Aorta (tissue), 5 donors: Measurements from ENCODE around the gene SRSF4. TPM values are rescaled to one million over a fixed set of nuclear protein-coding genes. Genes with fewer than 3 reads are reported as not detected.
A peak's percentile ranks its signal among the peaks of the same experiment; 100 is the strongest.
"Not testable (repeated sequence)": the region's sequence is repeated elsewhere in the genome, so short reads cannot be mapped to it uniquely, and the experiment has no call there.

Experiments used
- ATAC-seq: fragments of 200-7000 bp; cut with Tn5 transposase; one replicate; pipeline ENCODE4 v1.9.1; 2022; ENCODE audit warnings: moderate library complexity; ENCODE audit not compliant: low FRiP score
- DNase-seq, 2 donors: peaks; one replicate each; pipeline ENCODE4 v3.0.0-alpha.2; 2020
- H3K27ac ChIP-seq, 2 donors: one replicate each; pipeline ENCODE4 v1.5.1; 2013; ENCODE audit warnings: low read length in 2 of 2, mild to moderate bottlenecking in 2 of 2, moderate library complexity in 2 of 2, control low read depth in 1 of 2, inconsistent platforms in 1 of 2, low read depth in 1 of 2
- H3K27me3 ChIP-seq, 2 donors: one replicate each; pipeline ENCODE4 v1.6.1; 2013; ENCODE audit warnings: control low read depth in 1 of 2, low read length in 1 of 2, mild to moderate bottlenecking in 1 of 2, moderate library complexity in 1 of 2; ENCODE audit not compliant: insufficient read depth in 2 of 2, control insufficient read depth in 1 of 2
- H3K36me3 ChIP-seq, 2 donors: one replicate each; pipeline ENCODE4 v1.6.1; 2013; ENCODE audit warnings: control low read depth in 1 of 2, low read length in 1 of 2, mild to moderate bottlenecking in 1 of 2; ENCODE audit not compliant: insufficient read depth in 2 of 2, control insufficient read depth in 1 of 2
- H3K4me1 ChIP-seq, 2 donors: one replicate each; pipeline ENCODE4 v1.6.1; 2013; ENCODE audit warnings: low read length in 2 of 2, control low read depth in 1 of 2, mild to moderate bottlenecking in 1 of 2, moderate library complexity in 1 of 2; ENCODE audit not compliant: insufficient read depth in 2 of 2, control insufficient read depth in 1 of 2
- H3K4me3 ChIP-seq, 2 donors: one replicate each; pipeline ENCODE4 v1.5.1; 2013; ENCODE audit warnings: low read length in 2 of 2, control low read depth in 1 of 2, mild to moderate bottlenecking in 1 of 2
- H3K9me3 ChIP-seq: one replicate; pipeline ENCODE4 v1.6.1; 2013; ENCODE audit warnings: mild to moderate bottlenecking, low read length; ENCODE audit not compliant: control insufficient read depth
- WGBS, 2 donors: extraction: QIAGEN DNeasy Blood & Tissue Kit; methylation state at CpG; one replicate each; pipeline ENCODE4 v1.1.7; 2013; 5-methylcytosine and 5-hydroxymethylcytosine counted together
- intact Hi-C, 2 donors: fragments of 100-400 bp; cut with DNase I; formaldehyde crosslinking; loops; one replicate each; pipeline versions ENCODE4 v1.14.2 to v1.15.0; 2022
- polyA plus RNA-seq, 2 donors: library from polyadenylated mRNA; stranded (reverse); fragments of 200-250 nt; gene quantifications; one replicate each; pipeline ENCODE4 v1.2.3, GENCODE V29; 2013
- total RNA-seq, 2 donors: library from RNA; stranded (reverse); fragmentation: NEBNext Ultra II Directional; extraction: Animal tissue kit (Norgen Biotek cat#: 25700); gene quantifications; one replicate each; pipeline ENCODE4 v1.2.1, GENCODE V29; 2021
- donor health status: healthy with polysubstance abuse.
- donor health status: Bipolar disorder and iron deficiency.
- donor health status: DM: no; HTN: no; CAD: no.
- donor health status: DM: no; HTN: no; CAD: no.
- donor health status: DM: yes; HTN: yes; CAD: no.

The SRSF4 gene
- total and polyA plus RNA-seq, 4 donors, result 57.6 to 85.6 (median 80.5) TPM

DNA sequence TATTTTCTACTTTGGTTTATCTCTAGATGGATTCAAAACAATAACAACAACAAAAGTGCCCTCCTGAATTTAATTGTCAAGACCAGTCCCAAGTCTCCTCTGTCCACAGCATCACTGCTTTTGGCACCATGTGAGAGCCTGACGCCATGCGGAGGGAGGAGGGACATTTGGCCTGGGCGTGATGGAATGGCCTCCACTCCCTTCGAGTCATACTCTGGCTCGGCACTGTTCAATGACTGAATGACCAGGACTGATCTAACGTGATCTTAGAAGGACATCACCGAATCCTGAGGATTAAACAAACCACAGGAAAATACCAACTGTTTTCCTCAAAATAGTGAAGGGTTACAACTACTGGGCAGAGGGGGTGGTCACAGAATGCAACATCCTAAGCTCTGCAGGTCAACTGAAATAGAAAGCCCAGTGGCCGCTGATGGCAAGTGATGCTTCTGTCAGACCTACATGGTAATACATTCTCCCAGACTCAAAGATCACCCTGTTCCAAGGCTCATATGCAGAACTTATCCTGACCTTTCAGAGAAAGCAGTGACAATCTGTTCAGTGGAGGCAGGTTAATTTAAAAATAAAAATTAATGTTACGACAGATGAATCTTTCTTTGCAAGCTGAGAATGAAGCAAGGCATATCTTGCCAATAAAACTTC, 19.1 kb downstream of the SRSF4 start:
- Histone ChIP-seq H3K27me3 (no peaks in the 10 kb centered on the region), H3K4me3 (no peak overlapping the region), H3K4me1 (no peaks in the 10 kb centered on the region), H3K36me3 (peaks cover 6 to 8% of the 10 kb centered on the region in 2 donors), H3K9me3 (no peaks in the 10 kb centered on the region), H3K27ac (no peak overlapping the region)
- no peak for ATAC-seq
- WGBS, 2 donors, result 47 to 51% methylated on average over 9 of the region's 9 CpGs
- intact Hi-C loops, result no loop called here
- peak in 1 of 2 donors; percentile 80 for DNase-seq

DNA sequence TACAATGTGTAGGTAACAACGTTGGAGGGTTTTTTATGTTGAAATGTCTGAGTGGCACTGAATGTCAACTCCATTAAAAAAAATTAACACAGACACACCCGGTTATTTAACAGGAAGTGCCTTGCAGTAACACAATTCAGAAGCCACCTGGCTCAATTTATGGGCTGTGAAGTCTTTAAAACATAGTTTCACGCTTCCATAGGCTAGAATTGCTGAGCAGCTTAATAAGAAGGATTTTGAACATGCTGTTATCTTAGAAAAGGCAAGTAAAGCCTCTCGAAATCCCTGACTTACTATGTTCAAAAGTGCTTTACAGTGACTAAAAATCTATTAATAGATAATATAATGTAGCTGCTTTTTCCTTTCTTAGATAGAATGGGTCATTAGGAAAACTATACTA, 19.7 kb downstream of the SRSF4 start:
- intact Hi-C loops, result no loop called here
- H3K4me1 ChIP-seq, result no peaks in the 10 kb centered on the region
- no peak overlapping the region for H3K4me3 ChIP-seq
- WGBS, 2 donors, result 45 to 50% methylated on average over 4 of the region's 4 CpGs
- no peaks in the 10 kb centered on the region for H3K9me3 ChIP-seq
- no peak overlapping the region for H3K27ac ChIP-seq
- ATAC-seq (no peak), DNase-seq (no peak)
- peaks cover 6 to 8% of the 10 kb centered on the region in 2 donors for H3K36me3 ChIP-seq
- no peaks in the 10 kb centered on the region for H3K27me3 ChIP-seq

DNA sequence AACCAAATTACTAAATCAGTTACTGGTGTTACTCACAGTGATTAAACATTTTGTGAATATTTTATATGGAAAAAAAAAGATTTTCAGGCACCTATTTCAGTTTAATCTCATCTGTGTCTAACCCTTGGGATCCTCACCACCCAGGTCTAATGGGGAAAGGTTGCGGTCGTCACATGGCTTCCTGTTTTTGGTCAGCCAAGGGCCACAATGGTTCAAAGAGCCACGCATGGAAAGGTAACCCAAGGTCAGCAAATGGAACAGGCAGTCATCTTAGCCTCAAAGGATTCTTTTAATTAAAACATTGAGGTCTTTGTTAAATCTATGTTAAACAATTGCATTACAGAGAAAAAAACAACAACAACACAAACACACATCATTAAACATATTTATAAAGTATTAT, 21.9 kb downstream of the SRSF4 start:
- no peak for ATAC-seq
- 71 to 86% methylated on average over 3 of the region's 3 CpGs for WGBS, 2 donors
- no peaks in the 10 kb centered on the region for H3K9me3 ChIP-seq

DNA sequence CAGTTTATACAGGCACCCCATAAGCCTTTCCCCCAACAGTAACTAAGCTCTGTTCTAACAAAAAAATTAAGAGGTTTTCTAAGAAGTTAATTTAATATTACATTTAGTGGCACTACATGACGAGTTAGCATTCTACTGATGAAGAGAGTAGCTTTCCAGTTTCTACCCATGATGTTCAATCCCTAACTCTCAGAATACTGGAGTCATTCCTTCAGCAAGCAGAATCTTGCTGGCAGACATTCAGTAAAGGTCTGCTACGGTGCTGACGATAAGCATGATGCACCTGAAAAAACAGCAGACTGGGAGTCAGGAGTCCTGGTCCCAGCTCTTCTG, 24.5 kb downstream of the SRSF4 start:
- ATAC-seq (no peak), DNase-seq (no peak)
- no peak overlapping the region for H3K4me3 ChIP-seq
- no peak overlapping the region for H3K27ac ChIP-seq
- intact Hi-C loops, result no loop called here
- no peaks in the 10 kb centered on the region for H3K27me3 ChIP-seq
- 48 to 57% methylated on average over 3 of the region's 3 CpGs for WGBS, 2 donors
- H3K4me1 ChIP-seq, result no peaks in the 10 kb centered on the region
- H3K36me3 ChIP-seq, result peaks cover 4 to 7% of the 10 kb centered on the region in 2 donors
- no peaks in the 10 kb centered on the region for H3K9me3 ChIP-seq

More for the DNA sequence above, 21.9 kb downstream of the SRSF4 start:
- intact Hi-C loops, result no loop called here
- no peaks in the 10 kb centered on the region for H3K27me3 ChIP-seq
- H3K36me3 ChIP-seq, result peaks cover 2 to 4% of the 10 kb centered on the region in 2 donors
- DNase-seq, result no peak
- H3K4me3 ChIP-seq, result no peak overlapping the region
- H3K27ac ChIP-seq, result no peak overlapping the region
- no peaks in the 10 kb centered on the region for H3K4me1 ChIP-seq

DNA sequence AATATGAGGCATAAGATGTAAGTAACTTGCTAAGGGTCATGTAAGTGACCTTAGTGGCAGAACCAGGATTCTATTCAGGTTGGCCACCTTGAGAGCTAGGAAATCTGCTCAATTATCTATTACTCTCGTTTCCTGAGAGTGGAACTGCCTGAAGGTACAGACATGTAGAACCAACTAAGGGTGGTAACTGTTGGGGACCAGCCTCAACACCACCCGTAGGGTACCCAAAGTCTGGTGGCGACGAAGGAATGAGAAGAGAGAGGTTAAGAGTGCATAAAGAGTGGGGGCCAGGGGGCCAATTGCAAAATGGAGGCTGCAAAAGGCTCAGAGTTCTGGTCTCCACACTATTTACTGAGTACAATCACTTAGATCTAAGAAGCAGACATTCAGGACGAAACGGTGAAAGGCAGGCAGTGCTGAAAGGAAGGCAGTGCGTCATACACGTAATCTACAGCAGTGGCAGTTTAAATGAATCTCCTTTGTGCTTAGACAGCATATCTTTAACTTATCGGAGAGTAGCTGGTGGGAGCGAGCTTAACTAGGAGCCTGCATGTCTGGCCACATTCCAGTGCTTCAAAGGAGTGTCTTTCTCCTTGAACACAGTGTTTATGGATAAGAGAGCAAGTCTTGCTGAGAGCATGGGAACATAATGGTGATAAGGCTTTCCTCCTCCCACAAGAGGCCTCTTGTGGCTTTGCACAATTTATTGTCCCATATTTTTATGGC, 25.0 kb downstream of the SRSF4 start:
- no peaks in the 10 kb centered on the region for H3K9me3 ChIP-seq
- WGBS, 2 donors, result 38 to 40% methylated on average over 10 of the region's 10 CpGs
- intact Hi-C loops, result no loop called here
- no peak for ATAC-seq
- H3K27ac ChIP-seq, result no peak overlapping the region
- DNase-seq, result no peak
- H3K36me3 ChIP-seq, result peaks cover 6 to 7% of the 10 kb centered on the region in 2 donors
- H3K4me3 ChIP-seq, result no peak overlapping the region
- H3K27me3 ChIP-seq, result no peaks in the 10 kb centered on the region
- H3K4me1 ChIP-seq, result no peaks in the 10 kb centered on the region

DNA sequence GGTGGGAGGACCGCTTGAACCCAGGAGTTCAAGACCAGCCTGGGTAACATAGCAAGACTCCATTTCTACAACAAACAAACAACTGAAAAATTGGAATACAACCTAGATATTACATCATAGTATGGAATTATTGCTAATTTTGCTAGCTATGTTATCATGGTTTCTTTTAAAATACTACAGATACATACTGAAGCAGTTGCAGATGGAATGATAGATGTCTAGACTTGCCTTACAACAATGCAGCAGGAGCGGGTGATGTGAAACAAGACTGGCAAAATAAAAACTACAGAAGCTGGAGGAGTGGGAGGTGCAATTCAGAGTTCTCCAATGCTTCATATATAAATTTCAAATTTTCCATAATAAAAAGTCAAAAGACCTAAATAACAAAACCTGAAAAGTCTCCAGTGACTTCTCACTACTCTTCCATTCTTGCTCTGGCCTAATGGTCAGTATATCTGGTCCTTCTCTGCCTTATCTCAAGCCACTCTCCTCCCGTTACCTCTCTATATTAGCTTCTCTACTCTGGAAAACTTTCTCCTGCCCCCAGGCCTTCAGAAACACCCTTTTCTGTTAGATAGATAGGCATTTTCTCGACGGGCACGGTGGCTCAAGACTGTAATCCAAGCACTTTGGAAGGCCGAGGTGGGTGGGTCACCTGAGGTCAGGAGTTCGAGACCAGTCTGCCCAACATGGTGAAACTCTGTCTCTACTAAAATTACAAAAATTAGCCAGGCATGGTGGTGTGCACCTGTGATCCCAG, 29.5 kb downstream of the SRSF4 start:
- DNase-seq, result no peak
- Histone ChIP-seq H3K27me3 (no peaks in the 10 kb centered on the region), H3K9me3 (no peaks in the 10 kb centered on the region), H3K36me3 (peaks cover 12 to 16% of the 10 kb centered on the region in 2 donors), H3K4me1 (no peaks in the 10 kb centered on the region), H3K4me3 (no peak overlapping the region), H3K27ac (no peak overlapping the region)
- ATAC-seq, result no peak
- 88 to 94% methylated on average over 8 of the region's 8 CpGs for WGBS, 2 donors
- intact Hi-C loops, result no loop called here

DNA sequence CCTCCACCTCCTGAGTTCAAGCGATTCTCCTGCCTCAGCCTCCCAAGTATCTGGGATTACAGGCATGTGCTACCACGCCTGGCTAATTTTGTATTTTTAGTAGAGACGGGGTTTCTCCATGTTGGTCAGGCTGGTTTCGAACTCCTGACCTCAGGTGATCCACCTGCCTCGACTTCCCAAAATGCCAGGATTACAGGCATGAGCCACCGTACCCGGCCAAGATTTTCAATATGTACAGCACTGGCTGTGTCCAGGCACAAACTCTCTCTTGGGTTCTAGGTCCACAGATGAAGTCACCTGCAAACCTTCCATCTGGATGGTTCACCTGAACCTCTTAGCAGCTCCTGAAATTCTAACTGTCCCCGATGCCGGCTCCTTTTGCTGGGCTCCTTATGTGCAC, 31.4 kb downstream of the SRSF4 start:
- not testable (repeated sequence) for DNase-seq

DNA sequence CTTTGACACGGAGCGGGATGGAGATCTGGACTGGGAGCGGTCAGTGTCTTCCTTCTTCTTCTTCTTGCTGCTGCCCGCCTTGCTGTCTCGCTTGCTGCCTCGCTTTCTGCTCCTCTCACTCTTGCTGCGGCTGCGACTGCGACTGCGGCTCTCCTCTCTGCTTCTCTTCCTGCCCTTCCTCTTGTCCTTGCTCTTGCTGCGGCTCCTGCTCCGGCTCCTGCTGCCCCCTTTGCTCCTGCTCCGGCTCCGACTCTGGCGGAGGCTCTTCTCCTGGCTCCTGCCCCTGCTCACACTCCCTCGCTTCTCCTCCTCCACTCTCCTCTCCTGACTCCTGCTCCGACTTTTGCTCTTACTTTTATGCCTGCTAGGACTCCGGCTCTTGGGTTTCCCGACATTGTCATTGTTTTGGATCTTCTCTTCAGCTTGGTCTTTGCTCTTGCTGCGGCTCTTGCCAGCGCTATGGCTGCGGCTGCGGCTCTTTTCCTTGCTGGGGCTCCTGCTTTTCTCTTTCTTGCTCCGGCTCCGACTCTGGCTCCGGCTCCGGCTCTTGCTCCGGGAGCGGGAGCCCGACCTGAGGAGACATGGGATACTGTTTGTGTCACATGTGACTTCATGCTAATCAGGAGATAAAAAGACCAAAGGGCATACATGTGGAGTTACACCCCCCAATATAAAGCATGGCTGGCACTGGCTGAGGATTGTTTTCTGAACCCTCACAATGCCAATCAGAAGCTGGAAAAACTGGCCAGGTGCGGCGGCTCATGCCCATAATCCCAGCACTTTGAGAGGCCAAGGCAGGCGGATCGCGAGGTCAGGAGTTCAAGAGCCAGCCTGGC, 32.8 kb downstream of the SRSF4 start:
- ATAC-seq, result no peak

More for the DNA sequence above, 31.4 kb downstream of the SRSF4 start:
- H3K27me3 ChIP-seq, H3K9me3 ChIP-seq, ATAC-seq, H3K27ac ChIP-seq, H3K4me3 ChIP-seq, H3K4me1 ChIP-seq, intact Hi-C loops: not testable (repeated sequence)
- 95 to 97% methylated on average over 9 of the region's 9 CpGs for WGBS, 2 donors
- H3K36me3 ChIP-seq, result peaks cover 12 to 16% of the 10 kb centered on the region in 2 donors

More for the DNA sequence above, 32.8 kb downstream of the SRSF4 start:
- H3K27ac ChIP-seq, result no peak overlapping the region
- WGBS, 2 donors, result 95 to 96% methylated on average over 35 of the region's 35 CpGs
- peaks cover 12 to 16% of the 10 kb centered on the region in 2 donors for H3K36me3 ChIP-seq
- no peaks in the 10 kb centered on the region for H3K4me1 ChIP-seq
- no peaks in the 10 kb centered on the region for H3K27me3 ChIP-seq
- H3K4me3 ChIP-seq, result no peak overlapping the region
- no peaks in the 10 kb centered on the region for H3K9me3 ChIP-seq
- peak in 1 of 2 donors; percentile 68 for DNase-seq
- intact Hi-C loops, result no loop called here
